NCI-H460 (cell line): ENCODE data around the gene SPIRE2. TPM values are rescaled to one million over a fixed set of nuclear protein-coding genes. Genes with fewer than 3 reads are reported as not detected.

Experiments used
- DNase-seq: peaks from one replicate; pipeline ENCODE4 v3.0.0-alpha.2; 2016; ENCODE audit warnings: low read depth; ENCODE audit errors: extremely low read depth
- total RNA-seq: library from RNA; depleted of rRNA; stranded (reverse); fragments of >200 nt; shearing (Covaris generic); gene quantifications from 2 replicates; pipeline ENCODE4 v1.2.3, GENCODE V29; 2014

The SPIRE2 gene
- total RNA-seq, 1 experiment from 2014 or later, result 34.1 TPM

GRCh38 chr16:89890886-89891657, 62.8 kb downstream of the SPIRE2 start:
- DNase-seq, result no peak

- DNase-seq, result no peak
Measured at GRCh38 chr16:89892055-89892630, 63.9 kb downstream of the SPIRE2 start.

- DNase-seq, result no peak
Measured at GRCh38 chr16:89892635-89893034, 64.4 kb downstream of the SPIRE2 start.

- no peak for DNase-seq
Measured at GRCh38 chr16:89893642-89894548, 65.6 kb downstream of the SPIRE2 start.

- no peak for DNase-seq
Measured at GRCh38 chr16:89895482-89896250, 67.4 kb downstream of the SPIRE2 start.

DNA sequence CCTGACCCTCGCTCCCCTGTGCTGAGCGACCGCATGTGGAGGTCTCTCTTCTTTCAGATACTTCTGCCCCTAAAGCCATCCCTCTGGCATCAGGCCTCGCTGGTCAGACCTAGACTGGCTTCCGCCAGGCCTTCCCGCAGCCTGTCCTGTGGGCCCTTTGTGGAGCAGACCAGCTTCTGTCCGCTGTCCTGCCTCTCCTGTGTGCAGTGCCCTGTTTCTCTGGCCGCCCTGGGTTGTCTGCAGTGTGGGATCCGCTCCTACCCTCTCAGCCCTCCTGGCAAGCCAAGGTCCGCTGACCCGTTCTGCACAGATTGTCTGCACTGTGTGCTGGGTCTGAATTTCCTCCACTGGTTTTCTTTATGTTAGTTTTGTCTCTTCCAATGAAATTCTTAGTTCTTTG, 68.9 kb downstream of the SPIRE2 start:
- no peak for DNase-seq

DNA sequence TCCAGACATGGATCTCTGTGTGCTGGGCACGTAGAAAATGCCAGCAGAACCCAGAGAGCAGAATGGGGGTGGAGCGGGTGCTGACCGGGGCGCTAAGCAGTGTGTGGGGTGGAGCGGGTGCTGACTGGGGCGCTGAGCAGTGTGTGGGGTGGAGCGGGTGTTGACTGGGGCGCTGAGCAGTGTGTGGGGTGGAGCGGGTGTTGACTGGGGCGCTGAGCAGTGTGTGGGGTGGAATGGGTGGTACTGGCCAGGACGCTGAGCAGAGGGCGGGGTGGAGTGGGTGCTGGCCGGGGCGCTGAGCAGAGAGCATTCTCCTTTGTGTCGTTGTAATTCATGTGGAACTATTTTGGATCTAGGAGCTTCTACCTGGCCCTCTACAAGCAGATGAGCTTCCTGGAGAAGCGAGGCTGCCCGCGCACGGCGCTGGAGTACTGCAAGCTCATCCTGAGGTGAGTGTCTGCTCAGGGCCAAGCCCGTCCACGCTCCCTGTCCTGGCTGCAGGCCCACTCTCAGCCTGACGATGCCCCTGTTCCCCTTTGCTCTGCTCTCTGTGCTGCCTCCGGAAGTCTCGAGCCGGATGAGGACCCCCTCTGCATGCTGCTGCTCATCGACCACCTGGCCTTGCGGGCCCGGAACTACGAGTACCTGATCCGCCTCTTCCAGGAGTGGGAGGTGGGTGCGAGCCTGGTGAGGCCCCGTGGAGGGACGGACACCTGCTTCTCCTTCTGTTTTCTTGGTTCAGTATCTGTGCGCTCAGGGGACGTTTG, 70.1 kb downstream of the SPIRE2 start:
- DNase-seq, result no peak

DNA sequence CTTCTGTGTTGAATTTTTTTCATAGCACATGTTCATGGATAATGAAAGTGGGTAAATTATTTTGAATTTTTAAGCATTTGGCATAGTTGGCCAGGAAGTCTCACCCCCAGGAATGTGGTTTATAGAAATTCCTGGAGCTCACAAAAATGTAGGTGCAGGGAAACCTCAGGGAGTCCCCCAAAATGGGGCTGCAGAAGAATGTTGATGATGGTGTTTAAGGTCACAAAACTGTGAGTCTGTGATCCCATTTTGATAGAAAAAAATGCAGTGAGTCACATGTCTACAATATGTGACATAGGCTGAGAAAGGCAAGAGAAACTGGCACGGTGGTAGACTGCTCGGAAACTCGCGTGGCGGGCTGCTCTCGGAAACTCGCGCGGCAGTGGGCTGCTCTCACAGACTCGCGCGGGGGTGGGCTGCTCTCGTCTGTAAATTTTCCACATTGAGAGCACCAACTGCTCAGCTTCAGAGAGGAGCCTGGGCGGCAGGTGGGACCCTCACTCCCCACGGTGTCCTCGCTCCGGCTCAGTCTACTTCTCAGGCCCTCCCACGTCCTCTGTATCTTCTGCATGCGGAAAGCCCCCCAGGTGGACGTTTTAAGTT, 71.7 kb downstream of the SPIRE2 start:
- DNase-seq, result no peak

- no peak for DNase-seq
Measured at GRCh38 chr16:89900885-89901284, 72.6 kb downstream of the SPIRE2 start.

DNA sequence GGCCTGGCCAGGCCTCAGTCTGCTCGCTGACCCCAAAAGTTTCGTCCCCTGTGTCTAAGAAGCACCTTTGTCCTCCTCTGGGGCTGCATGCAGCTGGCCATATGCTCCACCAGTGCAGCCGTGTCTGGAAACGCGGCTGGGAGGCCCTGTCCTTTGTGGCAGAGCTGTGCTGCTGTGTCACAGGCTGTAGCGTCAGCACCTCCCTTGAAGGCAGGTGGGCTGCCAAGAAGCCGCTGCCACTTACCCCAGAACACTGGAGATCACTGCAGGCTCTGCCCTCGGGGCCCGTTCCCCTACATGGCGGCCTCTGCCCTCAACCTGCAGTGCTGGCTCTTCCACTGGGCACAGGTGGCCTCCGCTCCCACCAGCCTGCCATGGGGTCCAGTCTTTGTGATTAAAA, 74.7 kb downstream of the SPIRE2 start:
- DNase-seq, result no peak

- no peak for DNase-seq
Measured at GRCh38 chr16:89903908-89904515, 75.7 kb downstream of the SPIRE2 start.

GRCh38 chr16:89904606-89905510, 76.6 kb downstream of the SPIRE2 start:
- DNase-seq, result no peak

DNA sequence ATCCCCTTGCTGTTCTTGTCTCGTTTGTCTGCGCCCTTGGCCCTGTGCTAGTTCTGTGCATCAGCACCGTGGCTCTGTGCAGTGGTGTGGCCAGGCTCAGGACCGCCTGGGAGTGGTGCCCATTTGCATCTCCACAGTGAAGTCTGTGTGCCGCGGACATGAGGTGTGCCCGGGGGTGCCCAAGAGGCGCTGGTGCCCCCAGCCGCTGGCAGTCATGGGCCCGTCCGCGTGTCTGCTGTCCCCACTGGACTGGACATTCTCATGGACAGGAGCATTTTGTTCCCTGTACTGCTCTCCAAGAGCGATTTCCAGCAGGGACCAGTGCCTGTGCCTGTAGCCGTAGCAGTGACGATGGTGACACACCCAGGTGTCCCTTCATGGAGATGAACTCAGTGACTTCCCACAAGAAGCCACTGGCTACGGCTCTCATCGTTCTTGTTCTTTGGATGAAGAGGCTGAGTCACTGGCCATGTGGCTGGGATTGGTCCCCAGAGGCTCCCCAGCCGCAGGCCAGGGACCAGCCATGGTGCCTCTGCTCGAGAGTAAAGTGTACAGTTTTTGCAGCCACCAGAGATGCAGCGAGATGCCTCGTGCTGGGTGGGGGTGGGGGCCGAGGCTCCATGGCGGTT, 77.3 kb downstream of the SPIRE2 start:
- DNase-seq, result no peak

DNA sequence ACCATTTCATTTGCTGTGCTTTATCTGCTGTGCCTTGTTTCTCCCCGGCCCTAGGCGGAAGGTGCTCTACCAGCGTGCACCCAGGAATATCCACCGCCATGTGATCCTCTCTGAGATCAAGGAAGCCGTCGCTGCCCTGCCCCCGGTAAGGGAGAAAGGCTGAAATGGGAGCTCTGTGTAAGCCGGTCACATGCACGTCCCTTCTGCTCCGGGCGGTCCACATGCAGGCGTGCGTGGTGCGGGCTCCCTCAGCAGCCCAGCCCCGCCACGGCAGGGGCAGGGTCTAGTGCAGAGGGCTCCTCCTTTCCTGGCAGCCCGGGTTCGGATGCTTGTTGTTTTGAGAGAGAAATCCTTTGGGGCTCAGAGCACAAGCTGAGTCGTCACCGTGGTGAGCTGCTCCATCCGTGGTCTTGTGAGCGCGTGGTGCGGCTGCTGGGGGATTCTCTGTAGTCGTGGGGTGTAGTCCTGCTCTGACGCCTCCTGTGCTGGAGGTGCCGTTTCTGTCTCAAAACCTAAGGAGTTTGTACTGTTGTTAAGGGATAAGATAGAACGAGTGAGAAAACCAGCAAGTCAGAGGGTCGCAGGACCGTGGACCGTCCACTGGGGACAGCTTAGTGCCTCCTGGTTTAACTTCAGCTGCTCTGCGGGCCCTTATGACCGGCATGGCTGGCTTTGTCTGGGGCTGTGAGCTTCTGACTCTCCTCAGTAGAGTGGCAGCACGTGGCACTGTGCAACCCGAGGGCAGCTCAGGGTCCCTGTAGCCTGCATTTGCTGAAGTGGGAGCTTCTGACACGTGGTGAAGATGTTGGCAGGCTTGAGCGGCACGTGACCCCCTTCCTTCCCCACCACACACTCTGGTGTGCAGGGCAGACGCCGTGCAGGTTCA, 78.1 kb downstream of the SPIRE2 start:
- no peak for DNase-seq

DNA sequence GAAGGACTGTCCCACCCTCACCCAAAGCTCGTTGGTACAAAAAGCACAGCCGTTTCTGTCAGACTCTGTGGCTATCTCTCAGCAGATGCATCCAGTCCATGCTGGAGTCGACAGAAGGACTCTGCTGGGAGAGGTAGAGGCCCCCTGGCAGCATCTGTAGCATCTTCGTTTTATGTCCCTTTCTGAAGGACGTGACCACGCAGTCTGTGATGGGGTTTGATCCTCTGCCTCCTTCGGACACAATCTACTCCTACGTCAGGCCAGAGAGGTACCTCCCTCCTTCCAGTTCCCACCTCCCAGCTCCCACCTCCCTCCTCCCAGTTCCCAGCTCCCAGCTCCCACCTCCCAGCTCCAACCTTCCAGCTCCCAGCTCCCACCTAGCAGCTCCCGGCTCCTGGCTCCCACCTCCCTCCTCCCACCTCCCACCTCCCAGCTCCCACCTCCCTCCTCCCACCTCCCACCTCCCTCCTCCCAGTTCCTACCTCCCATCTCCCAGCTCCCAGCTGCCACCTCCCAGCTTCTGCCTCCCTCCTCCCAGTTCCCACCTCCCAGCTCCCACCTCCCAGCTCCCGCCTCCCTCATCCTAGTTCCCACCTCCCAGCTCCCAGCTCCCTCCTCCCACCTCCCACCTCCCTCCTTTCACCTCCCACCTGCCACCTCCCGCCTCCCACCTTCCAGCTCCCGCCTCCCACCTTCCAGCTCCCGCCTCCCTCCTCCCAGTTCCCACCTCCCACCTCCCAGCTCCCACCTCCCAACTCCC, 79.0 kb downstream of the SPIRE2 start:
- DNase-seq, result no peak

- DNase-seq, result no peak
Measured at GRCh38 chr16:89908236-89908635, 80.0 kb downstream of the SPIRE2 start.
